GM12873 (cell line): Measurements from ENCODE around the gene DSG3.

Experiments used
- CTCF ChIP-seq: IDR thresholded peaks from 2 replicates; pipeline ENCODE4 v1.5.1; 2012; ENCODE audit warnings: low read depth, mild to moderate bottlenecking, moderate library complexity, low read length, control low read depth; ENCODE audit not compliant: insufficient read depth; ENCODE audit errors: missing control alignments

The DSG3 gene

GRCh38 chr18:31436825-31437224, 10.7 kb upstream of the DSG3 start:
- TF ChIP-seq CTCF = no peak

DNA sequence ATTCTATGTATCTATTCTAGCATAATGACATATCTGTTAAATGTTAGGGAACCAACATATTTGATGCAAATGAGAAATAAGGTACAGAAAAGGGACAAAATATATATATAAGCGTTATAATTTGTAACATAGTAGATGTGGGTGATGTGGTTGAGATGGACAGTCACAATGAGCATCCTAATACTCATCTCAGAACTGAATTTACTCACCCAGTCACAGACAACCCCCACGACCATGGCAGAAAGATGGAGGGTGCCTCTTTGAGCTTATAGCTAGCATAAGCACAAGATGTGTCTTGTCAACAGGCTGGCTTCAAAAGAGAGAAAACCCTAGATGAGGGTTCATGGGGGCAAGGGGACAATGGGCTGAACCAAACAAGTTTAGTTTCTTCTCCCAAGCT, 9.1 kb upstream of the DSG3 start:
- TF ChIP-seq CTCF = no peak

DNA sequence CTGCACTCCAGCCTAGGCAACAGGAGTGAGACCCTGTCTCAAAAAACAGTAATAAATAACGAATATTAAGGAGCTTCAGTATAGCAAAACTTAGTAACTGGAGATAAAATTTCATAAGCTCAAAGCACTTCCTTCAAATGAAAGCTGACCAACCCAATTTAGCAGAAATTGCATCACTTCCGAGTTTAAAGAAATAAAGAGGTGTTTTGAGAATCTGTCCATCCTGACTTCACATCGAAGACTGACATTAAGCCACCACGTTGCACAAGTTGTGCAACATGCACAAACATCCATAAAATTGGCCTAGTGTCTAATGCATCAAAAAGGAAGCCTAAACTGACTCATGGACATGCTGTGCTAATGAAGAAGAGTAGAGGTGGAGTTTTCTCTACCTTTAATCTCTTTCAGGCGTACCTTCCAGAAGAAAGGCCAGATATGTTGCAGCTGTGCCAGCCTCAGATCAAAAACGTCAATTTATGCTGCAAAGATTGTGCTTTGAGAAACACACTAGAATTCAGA, 7.7 kb upstream of the DSG3 start:
- TF ChIP-seq CTCF = no peak

DNA sequence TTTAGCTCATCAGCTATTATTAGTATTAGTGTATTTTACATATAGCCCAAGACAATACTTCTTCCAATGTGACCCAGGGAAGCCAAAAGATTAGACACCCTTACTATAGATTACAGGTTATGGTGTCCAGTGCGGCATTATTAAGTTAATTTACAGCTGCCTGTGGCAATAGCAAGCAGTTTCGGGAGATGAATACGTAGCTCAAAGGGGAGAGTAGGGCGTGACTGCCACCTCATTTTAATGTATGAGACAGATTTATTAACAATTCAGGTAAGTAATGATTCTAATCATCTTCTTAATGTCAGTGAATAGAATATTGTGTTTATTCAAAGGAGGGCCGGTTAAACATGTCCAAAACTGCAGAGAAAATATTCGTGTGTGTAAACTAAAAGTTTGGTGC, 6.8 kb upstream of the DSG3 start:
- no peak for TF ChIP-seq CTCF

DNA sequence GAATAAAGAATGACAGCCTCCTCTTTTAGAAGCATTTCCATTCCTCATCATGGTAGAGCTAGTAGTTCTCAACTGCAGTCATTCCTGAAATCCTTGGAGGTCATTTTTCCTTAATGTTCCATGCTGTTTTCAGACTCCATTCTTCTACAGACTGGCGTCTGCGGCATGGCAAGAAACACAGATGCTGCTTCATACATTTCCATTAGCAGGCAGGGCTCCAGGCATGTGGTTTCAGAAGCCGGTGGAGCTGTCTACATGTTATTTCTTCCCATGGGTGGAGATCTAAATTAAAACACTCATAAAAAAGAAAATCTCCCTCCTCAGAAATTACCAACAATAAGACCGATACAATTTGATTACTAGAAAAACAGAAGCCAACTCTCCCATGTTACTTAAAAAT, 6.0 kb upstream of the DSG3 start:
- no peak for TF ChIP-seq CTCF

- no peak for TF ChIP-seq CTCF
Observed at GRCh38 chr18:31444142-31444541, 3.4 kb upstream of the DSG3 start.

DNA sequence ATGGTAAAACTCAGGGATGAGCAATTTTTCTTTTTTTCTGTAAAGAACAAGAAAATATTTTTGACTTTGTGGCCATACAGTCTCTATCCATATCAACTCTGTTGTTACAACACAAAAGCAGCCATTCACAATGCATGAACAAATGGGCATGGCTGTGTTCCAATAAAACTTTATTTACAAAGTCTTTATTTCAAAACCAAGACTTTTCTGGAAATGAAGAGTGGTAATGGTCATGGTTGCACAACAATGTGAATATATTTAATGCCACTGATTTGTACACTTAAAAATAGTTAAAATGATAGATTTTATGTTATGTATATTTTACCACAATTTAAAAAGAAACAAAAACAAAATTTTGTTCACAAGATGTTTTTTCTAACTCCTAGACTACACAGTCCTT, 1.6 kb upstream of the DSG3 start:
- no peak for TF ChIP-seq CTCF
